Endodermal cell (in vitro differentiated cells): ENCODE data around the gene KDM2A. TPM values are rescaled to one million over a fixed set of nuclear protein-coding genes. Genes with fewer than 3 reads are reported as not detected.

Experiments
- DNase-seq: peaks from one replicate; pipeline ENCODE4 v3.0.0-alpha.2; 2017
- H3K27ac ChIP-seq: 2 replicates; pipeline ENCODE4 v1.5.1; 2013; ENCODE audit warnings: mild to moderate bottlenecking, low read depth, low read length, moderate library complexity
- H3K27me3 ChIP-seq: 2 replicates; pipeline ENCODE4 v1.6.1; 2013; ENCODE audit warnings: mild to moderate bottlenecking, low read length, moderate library complexity; ENCODE audit not compliant: insufficient read depth, control insufficient read depth, poor library complexity, severe bottlenecking
- H3K36me3 ChIP-seq: 2 replicates; pipeline ENCODE4 v1.7.0; 2013; ENCODE audit warnings: mild to moderate bottlenecking, low read length, moderate library complexity; ENCODE audit not compliant: control insufficient read depth, insufficient read depth
- H3K4me1 ChIP-seq: one replicate; pipeline ENCODE4 v1.7.0; 2013; ENCODE audit warnings: low read length; ENCODE audit not compliant: control insufficient read depth, insufficient read depth
- H3K4me3 ChIP-seq: 2 replicates; pipeline ENCODE4 v1.5.1; 2013; ENCODE audit warnings: mild to moderate bottlenecking, low read length, moderate library complexity
- H3K9ac ChIP-seq: 2 replicates; pipeline ENCODE4 v1.6.1; 2013; ENCODE audit warnings: mild to moderate bottlenecking, low read length, moderate library complexity; ENCODE audit not compliant: poor library complexity, severe bottlenecking; ENCODE audit errors: extremely low read depth
- H3K9me3 ChIP-seq: 2 replicates; pipeline ENCODE4 v1.6.1; 2013; ENCODE audit warnings: mild to moderate bottlenecking, low read length, moderate library complexity; ENCODE audit not compliant: control insufficient read depth
- H3K27ac Mint-ChIP-seq: 2 replicates; pipeline ENCODE4 v1.8.0; 2020; ENCODE audit warnings: mixed read lengths
- H3K27me3 Mint-ChIP-seq: 2 replicates; pipeline ENCODE4 v1.8.0; 2021; ENCODE audit warnings: mild to moderate bottlenecking, mixed read lengths; ENCODE audit not compliant: insufficient read depth
- H3K36me3 Mint-ChIP-seq: 2 replicates; pipeline ENCODE4 v1.8.0; 2020; ENCODE audit warnings: low read depth, mixed read lengths
- H3K4me1 Mint-ChIP-seq: 2 replicates; pipeline ENCODE4 v1.8.0; 2020; ENCODE audit warnings: mixed read lengths
- H3K4me3 Mint-ChIP-seq: 2 replicates; pipeline ENCODE4 v1.8.0; 2020; ENCODE audit warnings: mild to moderate bottlenecking, moderate library complexity, mixed read lengths
- H3K9me3 Mint-ChIP-seq: 2 replicates; pipeline ENCODE4 v1.8.0; 2020; ENCODE audit warnings: mild to moderate bottlenecking, mixed read lengths
- WGBS, 2 experiments: methylation state at CpG; one replicate each; pipeline versions ENCODE4 v1.1.5 to v1.1.7; 2013; ENCODE audit warnings: missing lambda C conversion rate in 2 of 2, mixed read lengths in 1 of 2; ENCODE audit not compliant: insufficient coverage in 1 of 2, insufficient read length in 1 of 2; 5-methylcytosine and 5-hydroxymethylcytosine counted together
- total RNA-seq, 2 donors: library from RNA; stranded (reverse); fragmentation: NEBNext Ultra II Directional in 1 of 2; extraction: Animal tissue kit (Norgen Biotek cat#: 25700) in 1 of 2; gene quantifications; 2 replicates in 1 of 2; 3 replicates in 1 of 2; pipeline ENCODE4 v1.2.1, GENCODE V29; 2021
- TF ChIP-seq, protein P1 (sequence below): fragments of 200-600 bp; sonication (generic); conservative IDR thresholded peaks from 2 replicates; pipeline ENCODE4 v1.5.0; 2021; ENCODE audit warnings: antibody characterized with exemption, mild to moderate bottlenecking

KDM2A gene
- total RNA-seq, 2 donors from 2014 or later, result 59.4 to 75.4 TPM

DNA sequence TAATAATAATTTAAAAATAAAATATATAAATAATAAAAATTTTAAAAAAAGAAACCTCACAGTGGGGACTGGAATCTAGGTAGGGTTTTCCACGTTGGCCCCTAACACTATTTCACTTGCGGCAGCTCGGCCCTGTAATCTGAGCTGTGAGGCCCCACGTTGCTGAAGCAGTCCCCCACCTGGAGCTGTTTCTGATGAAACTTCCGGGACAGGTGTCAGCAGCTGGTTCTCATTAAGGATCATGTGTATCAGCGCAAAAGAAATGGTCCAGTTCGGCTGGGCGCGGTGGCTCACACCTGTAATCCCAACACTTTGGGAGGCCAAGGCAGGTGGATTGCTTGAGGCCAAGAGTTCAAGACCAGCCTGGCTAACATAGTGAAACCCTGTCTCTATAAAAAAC is 45.2 kb upstream of the KDM2A start:
- TF ChIP-seq, protein P1, sequence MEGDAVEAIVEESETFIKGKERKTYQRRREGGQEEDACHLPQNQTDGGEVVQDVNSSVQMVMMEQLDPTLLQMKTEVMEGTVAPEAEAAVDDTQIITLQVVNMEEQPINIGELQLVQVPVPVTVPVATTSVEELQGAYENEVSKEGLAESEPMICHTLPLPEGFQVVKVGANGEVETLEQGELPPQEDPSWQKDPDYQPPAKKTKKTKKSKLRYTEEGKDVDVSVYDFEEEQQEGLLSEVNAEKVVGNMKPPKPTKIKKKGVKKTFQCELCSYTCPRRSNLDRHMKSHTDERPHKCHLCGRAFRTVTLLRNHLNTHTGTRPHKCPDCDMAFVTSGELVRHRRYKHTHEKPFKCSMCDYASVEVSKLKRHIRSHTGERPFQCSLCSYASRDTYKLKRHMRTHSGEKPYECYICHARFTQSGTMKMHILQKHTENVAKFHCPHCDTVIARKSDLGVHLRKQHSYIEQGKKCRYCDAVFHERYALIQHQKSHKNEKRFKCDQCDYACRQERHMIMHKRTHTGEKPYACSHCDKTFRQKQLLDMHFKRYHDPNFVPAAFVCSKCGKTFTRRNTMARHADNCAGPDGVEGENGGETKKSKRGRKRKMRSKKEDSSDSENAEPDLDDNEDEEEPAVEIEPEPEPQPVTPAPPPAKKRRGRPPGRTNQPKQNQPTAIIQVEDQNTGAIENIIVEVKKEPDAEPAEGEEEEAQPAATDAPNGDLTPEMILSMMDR, result no peak
- DNase-seq, result no peak
- Histone ChIP-seq H3K36me3 (no peaks in the 10 kb centered on the region), H3K4me1 (no peaks in the 10 kb centered on the region), H3K9ac (no peak overlapping the region), H3K27ac (no peak overlapping the region), H3K27me3 (no peaks in the 10 kb centered on the region), H3K9me3 (no peaks in the 10 kb centered on the region), H3K4me3 (no peak overlapping the region)
- no peak overlapping the region for H3K4me3 Mint-ChIP-seq
- no peaks in the 10 kb centered on the region for H3K36me3 Mint-ChIP-seq
- peaks cover 3% of the 10 kb centered on the region for H3K27me3 Mint-ChIP-seq
- WGBS, 2 experiments, result 90 to 98% methylated on average over 9 of the region's 9 CpGs
- H3K4me1 Mint-ChIP-seq, result no peaks in the 10 kb centered on the region
- H3K9me3 Mint-ChIP-seq, result no peaks in the 10 kb centered on the region
- H3K27ac Mint-ChIP-seq, result no peak overlapping the region

DNA sequence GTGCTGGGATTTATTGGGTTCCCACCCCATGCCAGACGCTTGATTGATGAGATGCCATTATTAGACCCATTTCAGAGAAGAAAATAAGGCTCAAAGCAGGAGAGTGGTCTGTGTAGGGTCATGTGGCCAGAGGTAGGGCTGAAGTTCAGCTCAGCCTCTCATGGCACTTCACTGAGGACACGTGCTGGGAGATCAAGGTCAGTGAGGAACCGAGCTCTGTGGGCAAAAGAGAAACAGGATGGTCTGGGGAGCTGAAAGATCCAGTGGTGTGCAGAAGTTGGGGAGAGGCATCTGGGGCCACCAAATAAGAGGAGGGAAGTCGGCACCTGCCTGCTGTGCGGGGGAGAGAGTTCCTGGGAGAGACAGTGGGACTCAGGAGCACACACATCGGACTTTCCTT is 42.9 kb upstream of the KDM2A start:
- H3K27ac ChIP-seq, result no peak overlapping the region
- no peak overlapping the region for H3K9ac ChIP-seq
- no peak for DNase-seq
- no peak overlapping the region for H3K4me3 ChIP-seq
- no peaks in the 10 kb centered on the region for H3K27me3 ChIP-seq
- TF ChIP-seq, protein P1, result no peak
- H3K4me1 ChIP-seq, result no peaks in the 10 kb centered on the region
- no peak overlapping the region for H3K4me3 Mint-ChIP-seq
- H3K9me3 Mint-ChIP-seq, result no peaks in the 10 kb centered on the region
- H3K9me3 ChIP-seq, result no peaks in the 10 kb centered on the region
- no peaks in the 10 kb centered on the region for H3K27me3 Mint-ChIP-seq
- H3K4me1 Mint-ChIP-seq, result no peaks in the 10 kb centered on the region
- no peaks in the 10 kb centered on the region for H3K36me3 Mint-ChIP-seq
- 89 to 93% methylated on average over 4 to 6 of the region's 6 CpGs for WGBS, 2 experiments
- H3K27ac Mint-ChIP-seq, result no peak overlapping the region
- H3K36me3 ChIP-seq, result no peaks in the 10 kb centered on the region

DNA sequence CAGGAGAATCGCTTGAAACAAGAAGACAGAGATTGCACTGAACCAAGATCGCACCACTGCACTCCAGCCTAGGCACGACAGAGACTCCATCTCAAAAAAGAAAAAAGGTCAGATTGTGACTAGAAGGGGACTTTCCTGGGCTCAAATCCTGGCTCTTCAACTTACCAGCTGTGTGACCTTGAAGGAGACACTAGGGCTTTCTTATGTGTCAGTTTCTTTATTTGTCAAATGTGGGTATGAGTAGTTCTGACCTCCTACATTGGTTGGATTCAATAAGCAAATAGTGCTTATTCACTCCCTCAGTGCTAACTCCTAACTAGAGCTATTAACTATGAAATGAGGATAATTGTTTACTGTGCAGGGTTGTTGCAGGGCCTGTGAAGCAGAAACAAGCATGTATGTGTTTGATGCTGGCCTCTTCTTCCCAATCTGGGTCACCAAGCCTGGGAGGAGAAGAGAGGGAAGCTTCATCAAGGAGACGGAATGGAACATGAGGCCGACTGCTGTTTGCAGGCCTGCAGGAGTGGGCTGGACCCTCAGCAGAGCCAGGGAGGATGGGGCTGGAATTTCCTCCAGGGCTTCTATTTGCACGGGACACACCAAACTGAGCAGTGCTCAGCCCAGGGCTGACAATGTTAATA is 39.9 kb upstream of the KDM2A start:
- Histone ChIP-seq H3K4me3 (no peak overlapping the region), H3K9me3 (no peaks in the 10 kb centered on the region), H3K27ac (no peak overlapping the region), H3K4me1 (no peaks in the 10 kb centered on the region), H3K9ac (no peak overlapping the region), H3K36me3 (no peaks in the 10 kb centered on the region), H3K27me3 (no peaks in the 10 kb centered on the region)
- Mint-ChIP-seq H3K4me1 (peaks cover 8% of the 10 kb centered on the region), H3K27me3 (peaks cover 2% of the 10 kb centered on the region), H3K36me3 (no peaks in the 10 kb centered on the region), H3K9me3 (no peaks in the 10 kb centered on the region), H3K4me3 (no peak overlapping the region), H3K27ac (no peak overlapping the region)
- 89 to 90% methylated on average over 6 of the region's 6 CpGs for WGBS, 2 experiments
- TF ChIP-seq, protein P1, result no peak
- no peak for DNase-seq
